Right hindlimb (tissue), 1 donor: ENCODE measurements around the gene KIAA1958.
"Not testable (repeated sequence)": the region's sequence is repeated elsewhere in the genome, so short reads cannot be mapped to it uniquely, and the experiment has no call there.

Experiments
- DNase-seq: peaks from one replicate; pipeline ENCODE4 v3.0.0-alpha.2; 2018

Gene KIAA1958

GRCh38 chr9:112489876-112490666 lies 3.4 kb downstream of the KIAA1958 start:
- DNase-seq: no peak

- DNase-seq: no peak
These were observed 6.9 kb downstream of the KIAA1958 start for GRCh38 chr9:112493393-112494137.

GRCh38 chr9:112494153-112494552 lies 7.5 kb downstream of the KIAA1958 start:
- DNase-seq: no peak

- DNase-seq: no peak
These were observed 9.0 kb downstream of the KIAA1958 start for GRCh38 chr9:112495614-112496013.

- no peak for DNase-seq
These were observed 9.6 kb downstream of the KIAA1958 start for GRCh38 chr9:112496074-112496722.

- no peak for DNase-seq
These were observed 14.2 kb downstream of the KIAA1958 start for GRCh38 chr9:112500842-112501241.

- DNase-seq: no peak
These were observed 14.7 kb downstream of the KIAA1958 start for GRCh38 chr9:112501287-112501686.

GRCh38 chr9:112502175-112502946 lies 15.7 kb downstream of the KIAA1958 start:
- DNase-seq: no peak

- DNase-seq: no peak
These were observed 16.5 kb downstream of the KIAA1958 start for GRCh38 chr9:112503170-112503569.

- no peak for DNase-seq
These were observed 18.5 kb downstream of the KIAA1958 start for GRCh38 chr9:112505086-112505485.

- no peak for DNase-seq
These were observed 19.0 kb downstream of the KIAA1958 start for GRCh38 chr9:112505607-112506006.

- DNase-seq: no peak
These were observed 19.9 kb downstream of the KIAA1958 start for GRCh38 chr9:112506571-112506970.

GRCh38 chr9:112507001-112507680 lies 20.5 kb downstream of the KIAA1958 start:
- DNase-seq: no peak

GRCh38 chr9:112508377-112508776 lies 21.8 kb downstream of the KIAA1958 start:
- DNase-seq: no peak

- not testable (repeated sequence) for DNase-seq
These were observed 25.8 kb downstream of the KIAA1958 start for GRCh38 chr9:112512377-112512776.

GRCh38 chr9:112516769-112517168 lies 30.1 kb downstream of the KIAA1958 start:
- DNase-seq: no peak

- no peak for DNase-seq
These were observed 33.4 kb downstream of the KIAA1958 start for GRCh38 chr9:112520069-112520468.

- no peak for DNase-seq
These were observed 34.0 kb downstream of the KIAA1958 start for GRCh38 chr9:112520656-112521055.

- DNase-seq: no peak
These were observed 40.3 kb downstream of the KIAA1958 start for GRCh38 chr9:112526973-112527372.

- no peak for DNase-seq
These were observed 41.3 kb downstream of the KIAA1958 start for GRCh38 chr9:112527959-112528358.

GRCh38 chr9:112529316-112529715 lies 42.7 kb downstream of the KIAA1958 start:
- DNase-seq: no peak

GRCh38 chr9:112530751-112531205 lies 44.2 kb downstream of the KIAA1958 start:
- no peak for DNase-seq
